GM12801 (cell line): ENCODE measurements around the gene OR9Q1.

Experiments
- CTCF ChIP-seq: IDR thresholded peaks from one replicate; pipeline ENCODE4 v1.5.1; 2011; ENCODE audit warnings: control low read depth; ENCODE audit not compliant: insufficient read length; ENCODE audit errors: extremely low read depth

Gene OR9Q1

GRCh38 chr11:58006940-58007339 lies 16.7 kb upstream of the OR9Q1 start:
- TF ChIP-seq CTCF, result no peak

GRCh38 chr11:58011771-58012170 lies 11.9 kb upstream of the OR9Q1 start:
- no peak for TF ChIP-seq CTCF

GRCh38 chr11:58024601-58025091 lies 965 bp downstream of the OR9Q1 start:
- TF ChIP-seq CTCF, result no peak

- no peak for TF ChIP-seq CTCF
Observed at GRCh38 chr11:58027341-58027740, 3.7 kb downstream of the OR9Q1 start.

- no peak for TF ChIP-seq CTCF
Observed at GRCh38 chr11:58028687-58029411, 5.2 kb downstream of the OR9Q1 start.

GRCh38 chr11:58030653-58031052 lies 7.0 kb downstream of the OR9Q1 start, which contains the start of gene OR6Q1:
Gene OR6Q1 (plus strand): TSS chr11:58030953. CDS start chr11:58030953, 0 bp downstream.
- no peak for TF ChIP-seq CTCF

GRCh38 chr11:58034471-58034870 lies 10.8 kb downstream of the OR9Q1 start:
- TF ChIP-seq CTCF, result no peak

GRCh38 chr11:58039589-58039988 lies 15.9 kb downstream of the OR9Q1 start:
- no peak for TF ChIP-seq CTCF
